ENCODE data around the gene ZSCAN9. TPM values are rescaled to one million over a fixed set of nuclear protein-coding genes. Genes with fewer than 3 reads are reported as not detected.

Gene ZSCAN9
- total RNA-seq, 2 experiments from 2014 or later = 2.5 to 3.0 TPM

GRCh38 chr6:28252009-28252975 is 27.2 kb downstream of the ZSCAN9 start, which contains the start of gene ZKSCAN4:
TSS of gene ZKSCAN4 (minus strand) at chr6:28252269. CDS start at chr6:28251980, 289 bp downstream.
- H3K27ac Mint-ChIP-seq = peak within 1 kb of the TSS; percentile 87
- POLR2A ChIA-PET = interaction anchor here (0.6 to 1.6 kb wide), 5 partner anchors 12 to 1662 kb away, joined by 3 to 8 read pairs (median 4); partner anchors contain the start of gene ZSCAN26
- DNase-seq (peak; percentile 88), ATAC-seq (peak; percentile 81)
- no peak for TF ChIP-seq CTCF (IDR thresholded peaks at IDR 0.05)
- peak within 1 kb of the TSS; percentile 99 for H3K4me3 Mint-ChIP-seq
- H3K27me3 Mint-ChIP-seq = no peaks in the 10 kb centered on the region
- intact Hi-C loops (cut with micrococcal nuclease) = loop anchor here (10.0 kb wide), 1 partner anchor 117 kb away; no protein-coding TSS in a partner anchor
- CTCF ChIA-PET = interaction anchor here (0.8 to 2.8 kb wide), 6 partner anchors 14 to 126 kb away, joined by 3 to 11 read pairs (median 6); partner anchors contain the start of gene ZKSCAN8
- H3K9me3 Mint-ChIP-seq = no peaks in the 10 kb centered on the region
- H3K4me1 Mint-ChIP-seq (ENCODE audit: low read depth) = peaks cover 28% of the 10 kb centered on the region
- H3K36me3 Mint-ChIP-seq (ENCODE audit: low read depth) = peaks cover 4% of the 10 kb centered on the region

- no peak overlapping the region for H3K27ac Mint-ChIP-seq
- H3K4me1 Mint-ChIP-seq (ENCODE audit: low read depth) = peaks cover 32% of the 10 kb centered on the region
- ATAC-seq (peak; percentile 62), DNase-seq (peak; percentile 61)
- ChIA-PET POLR2A (interaction anchor here (0.9 to 1.2 kb wide), 5 partner anchors 12 to 124 kb away, joined by 3 to 4 read pairs (median 3); partner anchors contain the start of gene ZKSCAN8), CTCF (interaction anchor here (1.4 to 2.8 kb wide), 3 partner anchors 25 to 113 kb away, joined by 3 to 11 read pairs (median 9); partner anchors contain the start of gene ZKSCAN8)
- H3K36me3 Mint-ChIP-seq (ENCODE audit: low read depth) = peaks cover 2% of the 10 kb centered on the region
- intact Hi-C loops (cut with micrococcal nuclease) = loop anchor here (10.0 kb wide), 1 partner anchor 119 kb away; no protein-coding TSS in a partner anchor
- H3K27me3 Mint-ChIP-seq = peaks cover 2% of the 10 kb centered on the region
- H3K9me3 Mint-ChIP-seq = peaks cover 4% of the 10 kb centered on the region
- TF ChIP-seq CTCF (IDR thresholded peaks at IDR 0.05) = no peak
- H3K4me3 Mint-ChIP-seq = no peak overlapping the region
These were observed 29.0 kb downstream of the ZSCAN9 start for GRCh38 chr6:28254121-28254519.

- Mint-ChIP-seq H3K27me3 (peaks cover 2% of the 10 kb centered on the region), H3K9me3 (peaks cover 7% of the 10 kb centered on the region), H3K4me3 (no peak overlapping the region), H3K27ac (no peak overlapping the region), H3K4me1 (ENCODE audit: low read depth) (peaks cover 14% of the 10 kb centered on the region), H3K36me3 (ENCODE audit: low read depth) (peaks cover 2% of the 10 kb centered on the region)
- CTCF ChIA-PET = interaction anchor here (1.6 kb wide), 1 partner anchor 98 kb away, joined by 3 read pairs; no protein-coding TSS in a partner anchor
- TF ChIP-seq CTCF (IDR thresholded peaks at IDR 0.05) = no peak
- POLR2A ChIA-PET = no interaction called here
- DNase-seq (no peak), ATAC-seq (no peak)
- intact Hi-C loops (cut with micrococcal nuclease) = loop anchor here (10.0 kb wide), 1 partner anchor 122 kb away; no protein-coding TSS in a partner anchor
These were observed 32.0 kb downstream of the ZSCAN9 start for GRCh38 chr6:28257042-28257441.

- ChIA-PET POLR2A (interaction anchor here (0.9 kb wide), 1 partner anchor 8 kb away, joined by 3 read pairs; the partner anchor contains the start of gene ZSCAN26), CTCF (no interaction called here)
- peak within 1 kb of the TSS; percentile 46 for H3K4me3 Mint-ChIP-seq
- DNase-seq = peak; percentile 80
- peak; percentile 64 for ATAC-seq
- peaks cover 4% of the 10 kb centered on the region for H3K4me1 Mint-ChIP-seq (ENCODE audit: low read depth)
- TF ChIP-seq CTCF (IDR thresholded peaks at IDR 0.05) = no peak
- intact Hi-C loops (cut with micrococcal nuclease) = loop anchor here (10.0 kb wide), 1 partner anchor 124 kb away; no protein-coding TSS in a partner anchor
- peaks cover 2% of the 10 kb centered on the region for H3K36me3 Mint-ChIP-seq (ENCODE audit: low read depth)
- peaks cover 2% of the 10 kb centered on the region for H3K27me3 Mint-ChIP-seq
- H3K9me3 Mint-ChIP-seq = peaks cover 7% of the 10 kb centered on the region
- peak within 1 kb of the TSS; percentile 59 for H3K27ac Mint-ChIP-seq
These were observed 34.1 kb downstream of the ZSCAN9 start, which contains the start of gene NKAPL for GRCh38 chr6:28258877-28259777. TSS of gene NKAPL (plus strand) at chr6:28259297. CDS start at chr6:28259372, 75 bp downstream.

All from activated CD8-positive, alpha-beta T cell treated with anti-CD3 and anti-CD28 coated beads for 36 hours (primary cell).